ENCODE results near the gene RAB14. TPM values are rescaled to one million over a fixed set of nuclear protein-coding genes. Genes with fewer than 3 reads are reported as not detected.

Gene RAB14
- total RNA-seq, 1 donor from 2014 or later, result 63.8 TPM

GRCh38 chr9:121242219-121242958, 40.7 kb upstream of the RAB14 start:
- intact Hi-C loops (cut with micrococcal nuclease), result no loop called here
- H3K27me3 Mint-ChIP-seq, result no peaks in the 10 kb centered on the region
- no peak overlapping the region for H3K4me3 Mint-ChIP-seq
- H3K27ac Mint-ChIP-seq, result no peak overlapping the region
- CTCF ChIA-PET, result interaction anchor here (0.7 to 1.6 kb wide), 2 partner anchors 36 to 157 kb away, joined by 3 to 5 read pairs; no protein-coding TSS in a partner anchor
- no peak for TF ChIP-seq CTCF (IDR thresholded peaks at IDR 0.05)
- H3K4me1 Mint-ChIP-seq, result no peaks in the 10 kb centered on the region
- peaks cover 4% of the 10 kb centered on the region for H3K9me3 Mint-ChIP-seq
- DNase-seq (no peak), ATAC-seq (ENCODE audit: low read depth) (no peak)
- POLR2A ChIA-PET, result no interaction called here
- H3K36me3 Mint-ChIP-seq (ENCODE audit: low read depth), result peaks cover 55% of the 10 kb centered on the region

GRCh38 chr9:121240472-121241135, 38.9 kb upstream of the RAB14 start:
- DNase-seq (no peak), ATAC-seq (ENCODE audit: low read depth) (no peak)
- Mint-ChIP-seq H3K9me3 (peaks cover 4% of the 10 kb centered on the region), H3K4me3 (no peak overlapping the region), H3K4me1 (no peaks in the 10 kb centered on the region), H3K27me3 (no peaks in the 10 kb centered on the region), H3K36me3 (ENCODE audit: low read depth) (peaks cover 69% of the 10 kb centered on the region), H3K27ac (no peak overlapping the region)
- ChIA-PET CTCF (interaction anchor here (1.2 to 1.6 kb wide), 2 partner anchors 27 to 159 kb away, joined by 3 to 5 read pairs; no protein-coding TSS in a partner anchor), POLR2A (interaction anchor here (0.5 kb wide), 1 partner anchor 9 kb away, joined by 6 read pairs; no protein-coding TSS in a partner anchor)
- no peak for TF ChIP-seq CTCF (IDR thresholded peaks at IDR 0.05)
- intact Hi-C loops (cut with micrococcal nuclease), result no loop called here

- Mint-ChIP-seq H3K27ac (no peak overlapping the region), H3K4me1 (no peaks in the 10 kb centered on the region), H3K4me3 (no peak overlapping the region), H3K9me3 (peaks cover 4% of the 10 kb centered on the region), H3K36me3 (ENCODE audit: low read depth) (peaks cover 76% of the 10 kb centered on the region), H3K27me3 (no peaks in the 10 kb centered on the region)
- ATAC-seq (ENCODE audit: low read depth) (no peak), DNase-seq (no peak)
- intact Hi-C loops (cut with micrococcal nuclease), result no loop called here
- CTCF ChIA-PET, result no interaction called here
- POLR2A ChIA-PET, result no interaction called here
- no peak for TF ChIP-seq CTCF (IDR thresholded peaks at IDR 0.05)
Observed at GRCh38 chr9:121239851-121240250, 38.2 kb upstream of the RAB14 start.

GRCh38 chr9:121239071-121239470, 37.4 kb upstream of the RAB14 start:
- Mint-ChIP-seq H3K27ac (no peak overlapping the region), H3K36me3 (ENCODE audit: low read depth) (peaks cover 77% of the 10 kb centered on the region), H3K4me1 (no peaks in the 10 kb centered on the region), H3K4me3 (no peak overlapping the region), H3K9me3 (peaks cover 4% of the 10 kb centered on the region), H3K27me3 (no peaks in the 10 kb centered on the region)
- TF ChIP-seq CTCF (IDR thresholded peaks at IDR 0.05), result no peak
- ATAC-seq (ENCODE audit: low read depth), result no peak
- POLR2A ChIA-PET, result no interaction called here
- CTCF ChIA-PET, result no interaction called here
- intact Hi-C loops (cut with micrococcal nuclease), result no loop called here
- DNase-seq, result no peak

GRCh38 chr9:121237916-121238315, 36.2 kb upstream of the RAB14 start:
- ATAC-seq (ENCODE audit: low read depth), result no peak
- H3K4me1 Mint-ChIP-seq, result no peaks in the 10 kb centered on the region
- no peaks in the 10 kb centered on the region for H3K27me3 Mint-ChIP-seq

More at GRCh38 chr9:121237916-121238315, 36.2 kb upstream of the RAB14 start:
- Mint-ChIP-seq H3K9me3 (no peaks in the 10 kb centered on the region), H3K36me3 (ENCODE audit: low read depth) (peaks cover 74% of the 10 kb centered on the region), H3K27ac (no peak overlapping the region), H3K4me3 (no peak overlapping the region)
- no peak for DNase-seq
- CTCF ChIA-PET, result no interaction called here
- POLR2A ChIA-PET, result interaction anchor here (0.6 kb wide), 1 partner anchor 658 kb away, joined by 3 read pairs; the partner anchor contains the start of gene CDK5RAP2
- no peak for TF ChIP-seq CTCF (IDR thresholded peaks at IDR 0.05)
- intact Hi-C loops (cut with micrococcal nuclease), result no loop called here
